Activated CD8-positive, alpha-beta memory T cell treated with anti-CD3 and anti-CD28 coated beads, Interleukin-2, amount 50 U/mL, for 1 hour (primary cell): ENCODE data around the gene STK39.

Experiments
- DNase-seq: peaks from one replicate; pipeline ENCODE4 v3.0.0-alpha.2; 2020; ENCODE audit errors: extremely low read depth

The STK39 gene

DNA sequence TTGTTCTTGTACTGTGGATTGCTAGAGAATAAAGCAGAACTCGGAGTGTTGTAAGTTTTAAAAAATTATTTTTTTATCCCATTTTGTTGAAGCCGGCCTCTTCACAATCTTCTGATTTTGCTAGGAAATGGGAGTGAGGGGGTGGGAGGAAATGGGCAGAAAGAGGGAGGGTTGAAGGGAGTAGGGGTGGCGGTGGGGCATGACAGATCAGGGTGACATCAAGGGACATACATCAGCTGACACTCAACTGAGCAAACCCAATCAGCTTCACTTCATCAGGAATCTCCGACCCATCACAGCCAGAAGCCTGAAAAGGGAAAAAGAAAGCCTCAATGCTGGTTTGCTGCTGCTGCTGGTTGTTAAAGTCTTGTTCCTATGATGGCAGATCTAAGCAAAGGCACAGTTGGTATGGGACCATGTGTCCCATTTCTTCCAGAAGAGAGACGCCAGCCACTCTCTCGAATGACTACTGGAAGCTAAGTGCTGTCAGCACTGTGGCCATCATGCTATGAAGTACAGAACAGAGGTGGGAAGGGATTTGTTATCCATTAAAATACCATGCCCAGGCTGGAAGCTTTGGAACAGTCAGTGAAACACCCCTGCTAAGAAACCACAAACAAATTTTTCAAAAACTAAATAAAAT lies 292.0 kb downstream of the STK39 start:
- no peak for DNase-seq

DNA sequence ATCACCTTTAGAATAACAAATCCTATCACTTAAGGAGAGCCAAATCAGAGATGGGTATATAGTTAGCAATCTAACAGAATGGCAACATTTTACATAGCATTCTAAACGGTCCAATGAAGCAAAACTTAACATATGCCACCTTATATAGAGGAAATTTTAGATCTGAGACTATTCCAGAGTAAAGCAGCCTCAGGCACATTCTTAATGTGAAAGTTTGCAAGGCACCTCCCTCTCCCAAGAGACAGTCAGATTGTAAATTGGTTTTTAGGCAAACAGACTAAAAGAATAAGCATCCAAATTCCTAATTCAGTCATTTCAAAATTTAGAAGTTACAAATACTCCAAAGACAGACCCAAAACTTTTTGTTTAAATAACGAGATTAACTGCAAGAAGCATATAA lies 292.9 kb downstream of the STK39 start:
- no peak for DNase-seq

DNA sequence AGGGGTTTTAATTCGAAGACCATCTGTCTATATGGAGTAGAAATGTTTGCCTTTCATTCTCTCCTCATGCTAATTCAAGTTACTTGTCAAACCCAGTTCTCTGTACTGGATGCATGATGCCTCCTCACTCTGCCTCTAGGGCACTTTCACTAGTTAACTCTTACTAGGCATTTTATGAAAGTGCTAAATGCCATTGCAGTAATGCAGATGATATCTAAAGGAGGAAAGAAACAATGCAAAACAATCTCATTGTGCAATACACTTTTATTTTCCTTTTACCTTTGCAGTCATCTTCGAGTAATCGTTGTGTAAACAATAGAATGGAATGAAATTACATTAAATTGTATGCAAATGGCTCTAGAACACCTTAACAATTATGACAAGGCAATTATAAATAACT lies 293.6 kb downstream of the STK39 start:
- no peak for DNase-seq

DNA sequence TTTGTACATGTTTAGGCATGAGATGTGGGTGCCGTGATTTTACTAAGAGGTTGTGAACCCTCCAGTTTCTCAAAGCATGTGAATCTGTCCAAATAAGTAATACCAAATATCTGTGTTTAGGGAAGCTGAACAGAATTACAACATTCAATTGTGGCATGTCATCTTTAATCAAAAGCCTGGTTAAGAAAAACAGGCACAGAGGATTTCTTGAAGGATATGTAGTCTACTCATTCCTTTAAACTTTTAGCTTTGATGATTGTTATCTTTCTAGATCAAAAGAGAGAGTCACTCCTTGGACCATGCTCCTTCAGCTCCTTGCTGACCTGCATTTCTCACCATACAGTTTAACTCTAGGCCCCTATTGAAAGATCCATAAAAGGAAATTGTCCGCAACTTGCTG lies 296.8 kb downstream of the STK39 start:
- DNase-seq = no peak

DNA sequence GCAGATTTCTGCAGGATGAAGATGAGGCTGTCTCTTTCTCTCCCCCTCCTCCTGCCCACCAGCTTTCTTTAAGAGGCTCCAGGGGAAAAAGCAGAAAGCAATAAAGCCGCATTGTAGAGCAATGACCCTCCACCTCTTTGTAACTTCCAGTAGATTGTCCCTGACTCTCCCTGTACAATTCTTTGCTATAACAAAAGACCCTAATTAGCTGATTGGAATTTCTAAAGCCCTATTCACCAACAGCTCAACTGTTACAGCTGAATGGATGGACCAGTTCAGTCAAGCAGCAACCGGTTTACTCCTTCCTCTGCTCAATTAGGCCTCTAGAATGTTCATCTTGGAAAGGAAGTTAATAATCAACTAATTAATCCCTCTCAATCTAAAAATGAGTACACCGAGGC lies 301.0 kb downstream of the STK39 start:
- DNase-seq = no peak

DNA sequence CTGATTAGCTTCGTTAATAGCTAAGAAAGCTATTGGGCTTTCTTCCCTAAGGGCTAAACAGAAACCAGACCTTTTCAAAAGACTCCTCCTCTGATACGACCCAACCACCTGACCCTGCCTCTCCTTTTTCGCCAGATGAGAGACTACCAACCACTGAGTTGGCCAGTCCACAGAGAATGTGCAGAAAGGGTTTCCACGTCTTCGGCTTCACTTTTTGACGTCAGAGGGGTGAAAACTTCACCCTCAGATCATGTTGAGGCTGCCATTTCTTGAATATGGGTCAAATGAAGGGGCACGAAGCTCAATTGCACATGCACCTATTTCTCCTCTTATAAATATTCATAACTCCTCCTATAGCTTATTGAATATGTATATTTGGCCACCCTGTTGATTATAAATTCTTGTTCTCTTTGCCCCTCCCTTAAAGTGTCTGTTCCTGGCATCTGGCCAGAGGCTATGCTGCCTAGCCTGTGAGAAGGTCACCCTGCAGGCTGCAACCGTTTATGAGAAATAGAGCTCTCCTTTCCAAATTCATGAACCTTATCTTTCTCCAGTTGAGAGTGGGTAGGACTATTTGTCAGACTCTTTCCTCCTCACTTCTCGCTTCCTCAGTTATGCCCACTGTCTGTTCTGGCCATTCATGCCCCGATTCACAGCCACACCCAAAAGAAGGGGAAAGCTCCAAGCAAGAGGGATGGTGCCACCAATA lies 301.6 kb downstream of the STK39 start:
- DNase-seq = no peak

DNA sequence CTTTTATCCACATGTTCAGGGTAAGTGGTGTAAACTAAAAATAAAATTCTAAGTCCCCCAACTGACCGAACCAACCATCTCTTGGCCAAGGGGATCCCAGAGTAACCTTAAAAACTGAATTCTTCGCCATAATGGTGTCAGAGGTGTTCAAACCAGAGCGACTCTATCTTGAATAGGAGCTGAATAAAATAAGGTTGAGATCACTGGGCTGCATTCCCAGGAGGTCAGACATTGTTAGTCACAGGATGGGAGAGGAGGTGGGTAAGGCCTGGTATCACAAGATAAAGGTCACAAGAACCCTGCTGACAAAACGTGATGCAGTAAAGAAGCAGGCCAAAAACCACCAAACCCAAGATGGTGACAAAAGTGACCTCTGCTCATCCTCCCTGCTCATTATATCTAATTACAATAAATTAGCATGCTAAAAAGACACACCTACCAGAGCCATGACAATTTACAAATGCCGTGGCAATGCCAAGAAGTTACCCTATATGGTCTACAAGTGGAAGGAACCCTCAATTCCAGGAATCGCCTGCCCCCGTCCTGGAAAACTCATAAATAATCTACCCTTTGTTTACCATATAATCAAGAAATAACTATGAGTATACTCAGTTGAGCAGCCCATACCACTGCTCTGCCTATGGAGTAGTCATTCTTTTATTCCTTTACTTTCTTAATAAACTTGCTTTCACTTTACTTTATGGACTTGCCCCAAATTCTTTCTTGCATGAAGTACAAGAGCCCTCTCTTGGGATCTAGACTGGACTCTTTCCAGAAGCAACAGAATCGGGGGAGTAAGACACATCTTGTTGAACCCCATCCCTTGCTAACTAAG lies 302.4 kb downstream of the STK39 start:
- no peak for DNase-seq

DNA sequence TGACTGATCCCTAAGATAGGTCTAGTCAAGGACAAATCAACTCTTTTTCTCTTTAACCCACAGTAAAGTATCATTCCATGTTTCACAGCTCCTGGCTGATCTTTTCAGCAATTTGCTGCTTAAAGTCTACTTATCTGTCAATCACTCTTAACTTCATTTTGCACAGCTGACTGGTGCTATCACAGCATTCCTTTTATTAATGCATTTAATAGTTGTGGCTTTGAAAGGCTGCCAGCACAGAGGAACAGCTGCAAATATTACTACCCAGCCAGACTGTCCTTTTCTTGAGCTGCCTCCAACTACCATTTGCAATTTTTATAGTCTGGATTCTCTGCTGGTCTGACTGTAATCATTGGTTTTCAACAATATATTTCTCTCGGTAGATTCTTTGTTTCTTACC lies 303.5 kb downstream of the STK39 start:
- no peak for DNase-seq

DNA sequence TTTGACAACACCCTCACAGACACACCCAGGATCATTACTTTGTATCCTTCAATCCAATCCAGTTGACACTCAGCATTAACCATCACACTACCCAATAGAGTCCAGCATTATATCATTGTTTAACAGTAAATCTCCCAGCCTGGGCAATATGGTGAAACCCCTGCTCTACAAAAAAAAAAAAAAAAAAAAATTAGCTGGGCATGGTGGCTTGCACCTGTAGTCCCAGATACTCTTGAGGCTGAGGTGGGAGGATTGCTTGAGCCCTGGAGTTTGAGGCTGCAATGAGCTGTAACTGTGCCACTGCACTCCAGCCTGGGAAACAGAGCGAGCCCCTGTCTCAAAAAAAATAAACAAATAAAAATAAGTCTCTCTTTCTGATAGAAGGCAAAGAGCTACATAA lies 304.0 kb downstream of the STK39 start:
- DNase-seq = no peak

DNA sequence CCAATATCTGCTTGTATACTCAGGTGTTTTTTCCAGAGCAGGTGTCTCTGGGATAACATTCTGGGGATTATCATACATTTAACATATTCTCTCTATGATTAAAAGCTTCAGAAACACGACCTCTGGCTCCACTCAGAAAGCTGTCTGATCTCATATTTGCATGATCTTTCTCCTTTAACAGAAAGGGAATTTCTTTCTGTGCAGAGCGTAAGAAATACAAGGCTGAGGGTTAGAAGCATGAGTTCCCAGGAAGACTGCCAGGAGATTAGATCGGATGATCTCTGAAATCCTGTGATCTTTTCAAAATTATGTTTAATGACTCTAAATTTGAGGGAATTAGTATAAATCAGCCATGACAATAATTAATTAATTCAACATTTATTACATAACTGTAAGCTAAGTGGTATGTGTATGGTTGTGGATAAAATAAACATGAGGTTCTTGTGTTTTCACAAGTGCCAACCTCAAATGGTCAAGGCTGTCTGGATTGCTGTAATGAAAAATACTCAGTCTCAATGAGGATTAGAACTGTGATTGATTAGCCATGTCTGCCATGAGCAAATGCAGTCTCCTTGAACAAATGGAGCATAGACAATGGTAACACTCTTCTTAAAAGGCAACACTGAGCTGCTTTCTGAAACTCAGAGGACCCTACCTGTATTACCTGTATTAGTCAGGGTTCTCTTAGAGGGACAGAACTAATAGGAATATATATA lies 304.9 kb downstream of the STK39 start:
- no peak for DNase-seq

DNA sequence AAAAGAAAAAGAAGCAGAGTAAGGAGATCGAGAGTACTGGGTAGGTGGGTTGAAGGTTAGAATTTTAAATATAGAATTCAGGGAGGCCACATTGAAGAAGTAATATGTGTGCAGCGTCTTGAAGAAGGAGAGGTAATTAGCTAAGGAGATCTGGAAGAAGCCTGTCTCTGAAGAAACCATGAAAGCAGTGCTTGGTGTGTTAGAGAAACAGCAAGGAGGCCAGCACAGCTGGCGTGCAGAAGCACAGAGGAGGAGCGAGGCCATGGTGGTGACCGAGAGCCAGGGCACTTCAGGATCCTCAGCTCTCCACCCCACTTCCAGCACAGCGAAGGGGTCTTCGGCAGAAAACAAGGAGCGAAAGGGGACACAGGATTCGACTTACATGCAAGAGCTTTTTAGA lies 305.8 kb downstream of the STK39 start:
- DNase-seq = no peak

DNA sequence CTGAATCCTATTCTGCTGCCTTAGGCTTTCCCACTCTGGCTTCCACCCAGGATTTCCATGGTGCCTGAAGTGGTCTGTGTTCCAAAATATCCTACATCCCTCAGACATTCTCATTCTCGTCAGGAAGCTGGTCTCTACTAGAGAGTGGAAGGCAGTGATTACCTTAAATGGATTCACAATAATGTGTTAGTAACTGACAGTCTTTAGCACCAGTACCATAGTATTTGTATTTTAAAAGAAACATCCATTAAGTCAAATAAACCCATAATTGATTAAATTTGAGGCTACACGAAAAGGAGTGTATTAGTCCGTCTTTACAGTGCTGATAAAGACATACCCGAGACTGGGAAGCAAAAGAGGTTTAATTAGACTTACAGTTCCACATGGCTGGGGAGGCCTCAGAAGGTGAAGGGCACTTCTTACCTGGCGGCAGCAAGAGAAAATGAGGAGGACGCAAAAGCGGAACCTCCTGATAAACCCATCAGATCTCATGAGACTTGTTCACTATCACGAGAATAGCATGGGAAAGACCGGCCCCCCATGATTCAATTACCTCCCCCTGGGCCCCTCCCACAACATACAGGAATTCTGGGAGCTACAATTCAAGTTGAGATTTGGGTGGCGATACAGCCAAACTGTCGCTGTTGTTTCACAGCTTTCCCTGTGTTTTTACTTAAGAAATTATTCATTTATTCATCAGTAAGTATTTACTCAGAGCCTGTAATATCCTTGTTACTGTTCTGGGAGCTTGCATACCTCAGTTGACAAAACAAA lies 306.5 kb downstream of the STK39 start:
- no peak for DNase-seq

DNA sequence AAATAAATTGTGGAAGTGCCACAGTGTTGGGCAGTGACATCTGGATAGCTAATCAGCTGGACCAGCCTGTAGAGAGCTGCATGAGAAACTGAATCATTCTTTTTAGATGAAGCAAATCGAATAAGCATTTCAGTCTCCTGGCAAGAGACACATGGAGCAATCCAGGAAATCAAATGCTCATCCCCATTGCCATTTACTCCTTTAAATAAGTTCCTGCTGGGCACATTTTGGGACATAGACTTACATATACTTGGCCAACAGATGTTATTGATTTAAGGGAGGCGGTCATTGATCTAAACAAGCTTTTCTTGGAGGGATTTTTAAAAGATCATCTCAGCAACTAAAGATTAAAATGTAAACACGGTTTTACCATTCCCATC lies 307.1 kb downstream of the STK39 start:
- DNase-seq = no peak

DNA sequence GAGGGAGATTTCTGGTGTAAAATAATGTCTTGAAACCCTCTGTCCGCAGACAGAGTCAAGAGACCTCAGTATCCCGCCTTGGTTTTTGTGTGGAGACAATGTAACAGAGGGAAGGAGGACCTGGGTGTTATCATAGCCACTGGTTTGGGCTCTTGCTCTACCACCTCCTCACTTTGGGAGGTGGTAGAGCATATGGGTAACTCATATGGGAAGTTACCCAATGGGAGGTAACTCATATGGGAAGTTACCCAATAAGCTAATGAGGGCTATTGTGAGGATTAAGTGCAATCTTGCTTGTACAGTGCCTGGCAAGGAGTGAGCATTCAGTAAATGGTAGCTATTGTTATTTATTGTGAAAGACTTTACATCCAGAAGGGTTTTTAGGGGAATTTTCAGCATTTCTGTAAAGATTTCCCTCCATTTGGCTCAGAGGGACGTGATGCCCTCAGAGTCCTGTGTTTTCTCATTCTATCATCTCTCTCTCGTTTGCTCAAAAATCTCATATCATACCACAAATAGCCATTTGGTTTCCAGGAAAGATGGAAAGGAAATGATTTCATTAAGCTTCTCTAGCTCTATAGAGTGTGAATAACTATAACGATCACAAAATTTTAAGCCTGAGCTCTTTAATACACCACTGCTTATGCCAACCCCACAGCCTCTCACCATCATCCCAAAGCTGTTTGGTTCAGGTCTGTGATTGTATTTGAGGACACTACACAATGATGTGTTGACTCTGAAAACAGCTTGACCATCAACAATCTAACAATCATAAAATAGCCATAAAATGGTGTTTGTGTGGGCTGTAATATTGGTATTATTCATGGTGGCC lies 307.7 kb downstream of the STK39 start:
- DNase-seq = no peak

DNA sequence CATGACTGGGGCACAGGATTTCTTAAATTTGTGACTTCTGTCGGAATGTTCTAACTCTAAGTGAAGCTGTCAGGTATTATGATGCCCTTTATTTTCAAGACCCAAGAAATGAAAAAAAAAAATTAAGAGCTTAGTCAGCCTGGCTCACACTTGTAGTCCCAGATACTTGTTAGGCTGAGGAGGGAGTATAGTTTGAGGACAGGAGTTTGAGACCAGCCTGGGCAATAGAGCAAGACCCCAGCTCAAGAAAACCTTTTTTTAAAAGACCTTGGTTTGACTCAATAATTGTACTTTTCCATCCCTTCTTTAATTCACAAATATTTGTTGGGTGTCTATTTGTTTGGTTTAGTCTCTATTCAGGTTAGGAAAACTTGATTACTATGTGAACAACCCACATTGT lies 310.0 kb downstream of the STK39 start:
- no peak for DNase-seq

DNA sequence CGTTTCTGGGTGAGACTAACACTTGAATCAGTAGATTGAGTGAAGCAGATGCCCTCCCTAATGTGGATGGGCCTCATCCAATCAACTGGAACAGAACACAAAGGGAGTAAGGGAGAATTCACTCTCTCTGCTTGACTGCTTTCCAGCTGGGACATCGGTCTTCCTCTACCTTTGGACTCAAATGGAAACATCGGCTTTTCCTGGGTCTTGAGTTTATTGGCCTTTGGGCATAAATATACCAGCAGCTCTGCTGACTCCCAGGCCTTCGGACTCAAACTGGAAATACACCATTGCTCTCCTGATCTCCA lies 311.6 kb downstream of the STK39 start:
- DNase-seq = no peak

DNA sequence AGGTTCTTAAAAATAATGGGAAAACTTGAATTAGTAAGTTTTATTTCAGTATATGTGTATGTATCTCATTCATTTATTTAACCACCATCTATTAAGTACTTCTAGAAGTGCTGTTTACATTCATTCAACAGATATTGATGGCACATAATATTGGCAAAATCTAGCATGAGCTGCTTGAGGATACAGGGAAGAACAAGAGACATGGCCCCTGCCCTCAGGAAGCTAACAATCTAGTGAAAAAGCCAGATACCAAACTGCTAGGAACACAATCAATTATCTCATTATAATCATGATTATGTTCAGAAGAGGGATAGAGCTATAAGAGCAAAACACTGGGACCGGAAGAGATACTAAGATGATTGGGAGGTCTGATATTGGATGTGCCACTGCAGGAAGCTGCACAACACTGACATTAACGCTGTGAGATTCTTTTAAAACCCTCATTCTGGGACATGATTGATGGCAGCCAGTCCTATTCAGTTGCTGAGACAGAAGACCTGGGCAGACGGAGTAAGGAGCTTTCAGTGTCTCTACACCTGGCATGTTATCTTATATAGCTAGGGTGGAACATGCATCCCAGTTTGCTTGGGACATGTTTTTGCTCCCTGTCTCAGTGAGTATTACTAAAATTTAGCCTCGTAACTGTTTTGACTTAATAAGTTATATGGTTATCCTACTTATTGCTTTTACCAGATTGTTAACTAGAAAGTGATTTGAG lies 314.1 kb downstream of the STK39 start:
- no peak for DNase-seq

DNA sequence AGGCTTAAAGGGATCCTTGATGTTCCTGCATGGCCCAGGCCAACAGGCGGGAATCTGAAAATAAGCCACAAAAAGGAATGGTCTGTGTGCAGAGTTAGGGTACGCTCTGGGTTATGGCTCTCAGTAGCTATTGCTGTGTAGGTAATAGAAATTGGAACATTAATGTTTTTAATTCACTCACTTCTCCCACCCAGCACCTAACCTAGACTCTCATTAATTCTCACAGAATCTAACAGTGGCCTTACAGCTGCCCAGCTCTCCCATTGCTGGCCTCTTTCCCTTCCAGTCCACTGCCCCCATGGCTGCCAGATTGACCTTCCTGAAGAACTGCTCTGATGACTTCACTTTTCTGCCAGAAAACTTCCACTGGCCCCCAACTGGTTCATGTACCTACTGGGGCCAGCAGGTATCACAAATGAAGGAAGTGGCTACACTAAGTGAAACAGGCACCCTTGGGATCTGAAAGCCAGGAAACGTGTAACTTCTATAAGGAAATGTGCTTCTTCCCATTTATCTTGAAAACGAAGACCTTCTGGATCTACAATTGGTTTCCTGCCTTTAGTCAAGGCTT lies 315.2 kb downstream of the STK39 start:
- DNase-seq = no peak

DNA sequence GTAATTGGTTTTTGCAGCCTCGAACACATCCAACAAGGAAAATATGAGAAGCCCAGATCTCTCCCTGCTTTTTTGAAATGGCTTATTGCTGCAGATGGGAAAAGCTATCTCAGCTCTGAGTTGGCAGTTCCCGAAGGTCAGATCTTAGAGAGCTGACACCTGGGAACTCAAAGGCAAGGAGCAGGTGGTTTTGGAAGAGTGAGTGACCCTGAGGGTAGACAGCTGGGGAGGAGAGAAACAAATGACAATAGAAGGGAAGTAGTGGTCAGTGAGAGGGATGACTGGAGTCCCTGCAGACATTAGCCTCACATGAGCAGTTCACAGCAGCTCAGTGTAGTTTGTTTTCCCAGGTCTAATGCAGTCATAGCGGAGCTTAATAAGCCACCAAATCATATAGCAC lies 317.9 kb downstream of the STK39 start:
- no peak for DNase-seq

DNA sequence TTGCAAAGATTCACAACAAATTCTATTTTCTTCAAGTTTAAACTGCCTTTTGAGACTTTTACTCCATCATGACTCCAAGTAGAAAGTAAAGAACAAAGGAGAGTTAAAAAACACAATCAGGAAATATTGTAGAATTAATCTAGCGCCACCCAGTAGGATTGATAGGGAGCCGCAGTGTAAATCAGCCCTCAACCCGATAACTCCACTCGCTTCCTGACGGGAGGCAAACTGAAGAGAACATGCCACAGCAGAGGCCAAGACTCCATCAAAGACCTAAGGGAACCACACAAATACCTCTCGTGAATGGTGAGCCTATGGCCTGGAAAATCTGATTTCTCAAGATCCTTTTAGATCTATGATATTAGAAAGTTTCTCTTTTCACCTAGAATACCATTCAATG lies 319.0 kb downstream of the STK39 start:
- no peak for DNase-seq
